Peyer's patch (tissue), 4 donors: ENCODE results near the gene AMFR. TPM values are rescaled to one million over a fixed set of nuclear protein-coding genes. Genes with fewer than 3 reads are reported as not detected.

Experiments used
- DNase-seq, 3 donors: peaks; one replicate each; pipeline ENCODE4 v3.0.0-alpha.2; 2017 to 2019
- H3K27ac ChIP-seq, 4 donors: fragments of 200-600 bp; sonication (generic); one replicate each; pipeline ENCODE4 v1.5.1; 2016 to 2019
- H3K27me3 ChIP-seq, 2 donors: fragments of 200-600 bp; sonication (generic); one replicate each; pipeline ENCODE4 v1.5.1; 2019
- H3K36me3 ChIP-seq, 3 donors: fragments of 200-600 bp; sonication (generic); one replicate each; pipeline ENCODE4 v1.5.1; 2016 to 2019
- H3K4me1 ChIP-seq, 4 donors: fragments of 200-600 bp; sonication (generic); one replicate each; pipeline ENCODE4 v1.5.1; 2016 to 2019
- H3K4me3 ChIP-seq, 4 donors: fragments of 200-600 bp; sonication (generic); 1 replicate in 3 of 4; 2 replicates in 1 of 4; pipeline ENCODE4 v1.5.1; 2016 to 2019; ENCODE audit warnings: mild to moderate bottlenecking in 1 of 4
- H3K9me3 ChIP-seq, 4 donors: fragments of 200-600 bp; sonication (generic); one replicate each; pipeline ENCODE4 v1.5.1; 2016 to 2019; ENCODE audit warnings: mild to moderate bottlenecking in 1 of 4
- POLR2A ChIP-seq, 2 donors: fragments of 450-650 bp; IDR thresholded peaks; one replicate each; pipeline ENCODE4 v1.5.1; 2017; ENCODE audit warnings: antibody characterized with exemption in 2 of 2, mild to moderate bottlenecking in 2 of 2, moderate library complexity in 2 of 2
- total RNA-seq, 4 donors: library from RNA; depleted of rRNA; stranded (reverse); fragments of >200 nt; gene quantifications; one replicate each; pipeline ENCODE4 v1.1.0, GENCODE V29; 2016
- TF ChIP-seq, protein P1 (sequence below), 6 experiments: fragments of 450-650 bp in 4 of 6; fragments of 200-600 bp in 2 of 6; sonication (generic) in 1 of 6; IDR thresholded peaks; one replicate each; pipeline ENCODE4 v1.5.1; 2017 to 2019; ENCODE audit warnings: antibody characterized with exemption in 6 of 6, mild to moderate bottlenecking in 3 of 6, moderate library complexity in 1 of 6

Gene AMFR
- total RNA-seq, 4 donors from 2014 or later: 149 to 265 (median 170) TPM

DNA sequence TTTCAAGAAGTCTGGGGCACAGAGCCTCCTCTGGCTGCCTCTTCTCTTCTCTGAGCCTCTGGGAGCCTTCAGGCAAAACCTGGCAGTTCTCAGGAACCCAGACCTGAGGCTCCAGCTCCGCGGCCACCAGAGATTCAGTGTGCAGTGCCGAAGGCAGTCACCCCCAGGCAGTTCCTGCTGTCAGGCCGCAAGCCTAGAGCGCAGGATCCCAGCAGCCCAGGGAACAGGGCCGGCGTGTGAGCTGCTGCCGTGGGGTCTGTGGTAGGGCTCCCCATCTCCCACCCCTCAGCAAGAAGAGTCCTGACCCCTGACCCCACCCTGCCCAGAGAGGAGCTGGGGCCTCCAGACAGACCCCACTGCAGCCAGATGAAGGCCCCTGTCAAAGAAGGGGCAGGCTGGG is 78.2 kb downstream of the AMFR start:
- no peak overlapping the region for H3K4me3 ChIP-seq
- TF ChIP-seq, protein P1, sequence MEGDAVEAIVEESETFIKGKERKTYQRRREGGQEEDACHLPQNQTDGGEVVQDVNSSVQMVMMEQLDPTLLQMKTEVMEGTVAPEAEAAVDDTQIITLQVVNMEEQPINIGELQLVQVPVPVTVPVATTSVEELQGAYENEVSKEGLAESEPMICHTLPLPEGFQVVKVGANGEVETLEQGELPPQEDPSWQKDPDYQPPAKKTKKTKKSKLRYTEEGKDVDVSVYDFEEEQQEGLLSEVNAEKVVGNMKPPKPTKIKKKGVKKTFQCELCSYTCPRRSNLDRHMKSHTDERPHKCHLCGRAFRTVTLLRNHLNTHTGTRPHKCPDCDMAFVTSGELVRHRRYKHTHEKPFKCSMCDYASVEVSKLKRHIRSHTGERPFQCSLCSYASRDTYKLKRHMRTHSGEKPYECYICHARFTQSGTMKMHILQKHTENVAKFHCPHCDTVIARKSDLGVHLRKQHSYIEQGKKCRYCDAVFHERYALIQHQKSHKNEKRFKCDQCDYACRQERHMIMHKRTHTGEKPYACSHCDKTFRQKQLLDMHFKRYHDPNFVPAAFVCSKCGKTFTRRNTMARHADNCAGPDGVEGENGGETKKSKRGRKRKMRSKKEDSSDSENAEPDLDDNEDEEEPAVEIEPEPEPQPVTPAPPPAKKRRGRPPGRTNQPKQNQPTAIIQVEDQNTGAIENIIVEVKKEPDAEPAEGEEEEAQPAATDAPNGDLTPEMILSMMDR (IDR thresholded peaks at IDR 0.05): no peak
- TF ChIP-seq POLR2A (IDR thresholded peaks at IDR 0.05): no peak
- H3K9me3 ChIP-seq: no peaks in the 10 kb centered on the region
- H3K36me3 ChIP-seq: no peaks in the 10 kb centered on the region
- no peaks in the 10 kb centered on the region for H3K4me1 ChIP-seq
- DNase-seq: no peak
- H3K27ac ChIP-seq: no peak overlapping the region
- H3K27me3 ChIP-seq: no peaks in the 10 kb centered on the region

DNA sequence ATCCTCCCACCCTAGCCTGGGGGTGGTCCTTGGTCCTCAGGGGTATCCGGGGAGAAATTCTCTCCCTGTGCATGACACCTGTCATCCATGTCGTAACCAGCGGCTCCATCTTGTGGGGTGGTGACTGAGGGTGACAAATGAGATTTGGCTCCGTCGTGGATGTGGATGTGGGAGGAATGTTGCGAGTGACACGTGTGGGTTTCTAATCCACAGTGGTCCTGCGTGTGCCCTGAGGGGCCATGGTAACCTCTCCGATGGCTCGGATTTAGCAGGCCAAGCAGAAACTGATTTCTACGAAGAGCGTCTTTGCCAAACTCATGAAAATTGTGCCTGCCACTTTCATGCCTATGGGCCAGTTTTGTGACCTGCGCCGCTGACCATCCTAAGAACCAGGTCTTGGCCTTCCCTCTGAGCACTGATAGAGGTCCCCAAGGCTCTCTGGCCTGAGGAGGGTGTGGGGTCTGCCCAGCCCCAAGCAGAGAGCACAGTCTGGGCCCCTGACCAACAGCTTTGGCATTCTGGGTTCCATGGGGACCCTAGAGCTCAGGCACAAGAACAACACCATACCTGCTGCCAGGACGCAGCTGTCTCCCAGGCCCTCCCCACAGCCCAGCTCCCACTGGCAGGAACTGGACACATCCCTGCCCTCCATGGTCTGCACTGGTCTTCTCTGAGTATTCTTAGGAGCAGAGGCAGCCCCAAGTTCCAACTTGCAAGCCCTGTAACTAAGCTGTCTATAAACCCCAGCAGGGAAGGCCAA is 79.0 kb downstream of the AMFR start:
- H3K9me3 ChIP-seq: no peaks in the 10 kb centered on the region
- no peak for TF ChIP-seq POLR2A (IDR thresholded peaks at IDR 0.05)
- TF ChIP-seq, protein P1 (IDR thresholded peaks at IDR 0.05): no peak
- H3K4me1 ChIP-seq: no peaks in the 10 kb centered on the region
- H3K27ac ChIP-seq: no peak overlapping the region
- H3K4me3 ChIP-seq: no peak overlapping the region
- no peaks in the 10 kb centered on the region for H3K27me3 ChIP-seq
- DNase-seq: no peak
- no peaks in the 10 kb centered on the region for H3K36me3 ChIP-seq

DNA sequence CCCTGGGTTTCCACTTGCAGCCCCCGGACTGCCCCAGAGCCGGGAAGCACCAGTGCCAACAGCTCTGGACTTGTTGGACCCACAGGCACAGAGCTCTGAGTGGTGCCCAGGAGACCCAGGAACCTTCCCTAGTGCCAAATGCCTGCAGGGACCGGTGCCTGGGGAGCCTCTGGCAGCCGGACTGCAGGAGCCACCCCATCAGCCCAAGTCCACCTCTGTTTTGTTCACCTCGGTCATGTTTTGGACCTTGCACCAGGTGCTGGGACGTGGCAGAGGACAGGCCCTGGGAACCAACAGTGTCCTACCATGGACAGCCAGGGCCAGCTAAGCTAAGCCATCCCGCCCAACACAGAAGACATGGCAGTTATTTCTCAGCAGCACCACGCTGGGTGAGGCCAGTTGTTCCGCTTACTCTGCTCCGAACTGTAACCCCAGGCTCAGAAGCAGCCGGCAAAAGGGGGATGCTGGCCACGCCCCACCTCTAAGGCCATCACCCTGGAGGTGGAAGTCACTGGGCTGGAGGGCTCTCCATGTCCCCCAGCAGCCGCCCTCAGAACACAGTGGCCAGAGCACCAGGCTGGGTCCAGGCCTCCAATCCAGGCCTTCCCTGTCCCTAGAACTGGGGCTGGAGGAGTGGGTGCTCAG is 79.8 kb downstream of the AMFR start:
- H3K9me3 ChIP-seq: no peaks in the 10 kb centered on the region
- H3K27me3 ChIP-seq: no peaks in the 10 kb centered on the region
- no peaks in the 10 kb centered on the region for H3K36me3 ChIP-seq
- H3K4me1 ChIP-seq: no peaks in the 10 kb centered on the region
- DNase-seq: no peak
- H3K4me3 ChIP-seq: no peak overlapping the region
- TF ChIP-seq, protein P1 (IDR thresholded peaks at IDR 0.05): no peak
- TF ChIP-seq POLR2A (IDR thresholded peaks at IDR 0.05): no peak
- H3K27ac ChIP-seq: no peak overlapping the region

DNA sequence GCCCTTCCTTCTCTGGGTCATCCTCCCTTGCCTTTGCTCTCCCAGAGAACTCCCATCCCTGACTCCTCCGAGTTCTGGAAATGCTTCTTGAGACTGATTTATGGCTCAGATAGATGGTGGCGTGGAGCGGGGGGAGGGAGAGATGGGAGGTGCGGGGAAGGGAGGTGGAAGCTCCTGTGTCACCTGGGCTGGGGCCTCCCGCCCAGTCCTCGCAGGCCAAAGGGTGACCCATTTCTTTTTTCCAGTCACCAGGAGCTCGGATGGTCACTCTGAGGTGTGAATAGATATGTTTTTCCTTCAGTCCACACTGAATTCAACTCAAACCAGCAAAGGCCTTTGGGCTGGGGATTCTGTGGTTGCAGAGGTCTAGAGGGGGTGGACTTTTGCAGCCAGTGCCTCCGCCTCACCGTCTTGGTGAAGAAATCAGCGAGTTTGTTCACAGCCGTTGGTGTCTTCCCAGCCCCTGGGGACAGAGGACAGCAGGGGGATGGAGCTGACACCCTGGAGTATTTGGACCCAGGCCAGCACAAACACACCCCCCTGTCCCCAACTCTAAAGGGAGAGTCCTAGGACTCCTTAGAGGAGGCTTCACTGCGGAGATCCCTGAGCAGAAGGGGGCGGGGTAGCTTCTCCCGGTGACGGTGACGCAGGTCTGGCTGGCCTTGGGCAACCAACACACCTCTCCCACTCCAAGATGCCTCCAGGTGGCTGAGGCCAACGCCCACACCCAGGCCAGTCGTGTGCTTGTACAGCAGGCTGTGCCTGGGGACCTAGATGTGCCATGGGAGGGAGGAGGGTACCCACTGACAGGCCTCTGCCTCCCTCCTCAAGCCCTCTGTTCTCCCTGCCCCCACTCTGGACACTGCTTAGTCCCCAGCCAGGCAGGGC is 80.6 kb downstream of the AMFR start:
- no peak overlapping the region for H3K27ac ChIP-seq
- H3K27me3 ChIP-seq: no peaks in the 10 kb centered on the region
- DNase-seq: no peak
- H3K4me3 ChIP-seq: no peak overlapping the region
- TF ChIP-seq POLR2A (IDR thresholded peaks at IDR 0.05): no peak
- TF ChIP-seq, protein P1 (IDR thresholded peaks at IDR 0.05): no peak
- H3K36me3 ChIP-seq: no peaks in the 10 kb centered on the region
- H3K9me3 ChIP-seq: no peaks in the 10 kb centered on the region
- no peaks in the 10 kb centered on the region for H3K4me1 ChIP-seq

DNA sequence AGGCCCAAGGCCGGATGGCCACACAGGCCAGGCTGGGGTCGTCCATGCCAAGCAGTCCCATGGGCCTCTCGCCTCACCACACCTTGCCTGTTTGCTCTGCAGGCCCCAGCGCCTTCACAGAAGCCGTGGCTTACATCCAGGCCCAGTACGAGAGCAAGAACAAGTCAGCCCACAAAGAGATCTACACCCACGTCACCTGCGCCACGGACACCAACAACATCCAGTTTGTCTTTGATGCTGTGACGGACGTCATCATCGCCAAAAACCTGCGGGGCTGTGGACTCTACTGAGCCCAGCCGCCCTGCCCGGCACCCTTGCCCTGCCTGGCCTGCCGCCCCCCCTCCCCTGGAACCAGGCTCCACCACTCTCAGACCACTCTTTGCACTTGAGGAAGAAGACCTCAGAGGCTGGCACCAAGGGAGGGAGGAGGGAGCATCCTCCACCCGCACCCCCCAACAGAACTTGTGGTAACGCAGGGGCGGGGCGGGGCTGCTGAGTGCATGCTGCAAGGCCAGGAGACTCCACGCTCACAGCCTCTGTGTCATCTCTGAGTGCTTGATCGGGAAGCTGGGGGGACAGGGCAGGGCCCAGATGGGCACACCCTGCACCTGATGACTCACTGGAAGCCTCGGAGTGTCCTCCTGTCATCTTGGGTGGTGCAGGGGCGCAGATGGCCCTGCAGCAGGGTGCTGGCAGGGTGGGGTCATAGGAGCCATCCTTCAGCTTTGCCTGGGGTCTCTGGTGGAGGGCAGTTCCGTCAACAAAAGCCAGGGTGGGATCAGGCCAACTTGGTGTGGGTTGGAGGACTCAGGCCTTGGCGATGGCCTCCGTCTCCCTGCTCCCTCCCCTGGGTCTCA is 81.5 kb downstream of the AMFR start:
- DNase-seq: no peak
- H3K4me1 ChIP-seq: no peaks in the 10 kb centered on the region
- no peaks in the 10 kb centered on the region for H3K27me3 ChIP-seq
- no peaks in the 10 kb centered on the region for H3K36me3 ChIP-seq
- TF ChIP-seq, protein P1 (IDR thresholded peaks at IDR 0.05): no peak
- no peak for TF ChIP-seq POLR2A (IDR thresholded peaks at IDR 0.05)
- no peak overlapping the region for H3K27ac ChIP-seq
- H3K9me3 ChIP-seq: no peaks in the 10 kb centered on the region
- H3K4me3 ChIP-seq: no peak overlapping the region
